HEK293 (cell line): Measurements from ENCODE around the gene SELENOS.

ENCODE experiments used
- CTCF ChIA-PET: fragments of 350-600 bp; formaldehyde crosslinking; extraction: SDS; loops from one replicate; lab custom pipeline; 2021; ENCODE audit warnings: antibody characterized with exemption; lab: Yijun Ruan, JAX
- POLR2A ChIA-PET: fragments of 300-600 bp; formaldehyde crosslinking; extraction: SDS; loops from one replicate; lab custom pipeline; 2020; ENCODE audit warnings: antibody characterized with exemption, inconsistent platforms; lab: Yijun Ruan, JAX
- H3K27ac ChIP-seq: fragments of 200-500 bp; sonication (Bioruptor generic); 2 replicates; pipeline ENCODE4 v1.5.1; 2014; ENCODE audit warnings: low read depth, low read length, control low read depth, inconsistent platforms; ENCODE audit errors: extremely low read depth
- H3K36me3 ChIP-seq, 2 experiments: fragments of 200-500 bp in 1 of 2; sonication (Bioruptor generic) in 1 of 2; 1 replicate in 1 of 2; 2 replicates in 1 of 2; pipeline ENCODE4 v1.5.1; 2014 to 2017; ENCODE audit warnings: inconsistent platforms in 2 of 2, low read length in 2 of 2; ENCODE audit not compliant: control insufficient read depth in 2 of 2, insufficient read depth in 1 of 2
- H3K4me1 ChIP-seq: fragments of 200-500 bp; sonication (Bioruptor generic); 2 replicates; pipeline ENCODE4 v1.5.1; 2014; ENCODE audit warnings: mild to moderate bottlenecking, low read length, inconsistent platforms; ENCODE audit not compliant: control insufficient read depth, insufficient read depth
- H3K4me3 ChIP-seq: 2 replicates; pipeline ENCODE4 v1.5.1; 2011; ENCODE audit warnings: low read depth, mild to moderate bottlenecking, control low read depth, low read length, moderate library complexity
- H3K9me3 ChIP-seq: fragments of 200-500 bp; sonication (Bioruptor generic); 2 replicates; pipeline ENCODE4 v1.5.1; 2014; ENCODE audit warnings: low read depth, low read length, inconsistent platforms; ENCODE audit not compliant: control insufficient read depth, insufficient read depth
- GLIS1 ChIP-seq: fragments of 450-650 bp; formaldehyde crosslinking; IDR thresholded peaks from 2 replicates; pipeline ENCODE4 v1.5.1; 2016; ENCODE audit warnings: missing biosample characterization, missing genetic modification characterization
- KLF9 ChIP-seq: fragments of 450-650 bp; formaldehyde crosslinking; IDR thresholded peaks from 2 replicates; pipeline ENCODE4 v1.5.1; 2016; ENCODE audit warnings: missing biosample characterization, missing genetic modification characterization, low read depth
- ZNF211 ChIP-seq: fragments of 450-650 bp; formaldehyde crosslinking; IDR thresholded peaks from 2 replicates; pipeline ENCODE4 v1.5.1; 2016; ENCODE audit warnings: low read depth, missing biosample characterization, missing genetic modification characterization
- ZNF221 ChIP-seq: fragments of 450-650 bp; formaldehyde crosslinking; IDR thresholded peaks from 2 replicates; pipeline ENCODE4 v1.5.1; 2017; ENCODE audit warnings: missing biosample characterization, missing genetic modification characterization, borderline replicate concordance
- ZNF26 ChIP-seq: fragments of 450-650 bp; formaldehyde crosslinking; IDR thresholded peaks from 2 replicates; pipeline ENCODE4 v1.5.1; 2016; ENCODE audit warnings: missing biosample characterization, missing genetic modification characterization
- ZNF324 ChIP-seq: fragments of 450-650 bp; formaldehyde crosslinking; IDR thresholded peaks from 2 replicates; pipeline ENCODE4 v1.5.1; 2016; ENCODE audit warnings: missing biosample characterization, missing genetic modification characterization
- ZNF394 ChIP-seq: fragments of 450-650 bp; formaldehyde crosslinking; IDR thresholded peaks from 2 replicates; pipeline ENCODE4 v1.5.1; 2016; ENCODE audit warnings: missing biosample characterization, missing genetic modification characterization, mild to moderate bottlenecking, moderate library complexity, borderline replicate concordance
- ZNF426 ChIP-seq: fragments of 450-650 bp; formaldehyde crosslinking; IDR thresholded peaks from 2 replicates; pipeline ENCODE4 v1.5.1; 2017; ENCODE audit warnings: missing biosample characterization, missing genetic modification characterization, mild to moderate bottlenecking, inconsistent platforms, moderate library complexity
- ZNF596 ChIP-seq: fragments of 450-650 bp; IDR thresholded peaks from 2 replicates; pipeline ENCODE4 v1.5.0; 2018; ENCODE audit warnings: missing biosample characterization, mild to moderate bottlenecking, missing genetic modification characterization, moderate library complexity
- ZNF747 ChIP-seq: fragments of 450-650 bp; formaldehyde crosslinking; IDR thresholded peaks from 2 replicates; pipeline ENCODE4 v1.5.1; 2016; ENCODE audit warnings: missing biosample characterization, missing genetic modification characterization
- ZNF768 ChIP-seq: fragments of 450-650 bp; formaldehyde crosslinking; IDR thresholded peaks from 2 replicates; pipeline ENCODE4 v1.5.1; 2018; ENCODE audit warnings: missing biosample characterization, mild to moderate bottlenecking, missing genetic modification characterization
- ZNF776 ChIP-seq: fragments of 450-650 bp; formaldehyde crosslinking; IDR thresholded peaks from 2 replicates; pipeline ENCODE4 v1.5.0; 2017; ENCODE audit warnings: missing biosample characterization, missing genetic modification characterization, borderline replicate concordance
- TF ChIP-seq, protein P1 (sequence below): fragments of 450-650 bp; formaldehyde crosslinking; conservative IDR thresholded peaks from 2 replicates; pipeline ENCODE4 v1.5.1; 2016; ENCODE audit warnings: low read depth, missing biosample characterization, missing genetic modification characterization
- TF ChIP-seq, protein P2 (sequence below): fragments of 450-650 bp; formaldehyde crosslinking; IDR thresholded peaks from 2 replicates; pipeline ENCODE4 v1.5.1; 2016; ENCODE audit warnings: missing biosample characterization, missing genetic modification characterization
- TF ChIP-seq, protein P3 (sequence below): fragments of 450-650 bp; formaldehyde crosslinking; conservative IDR thresholded peaks from 2 replicates; pipeline ENCODE4 v1.5.1; 2016; ENCODE audit warnings: low read depth, missing biosample characterization, missing genetic modification characterization

SELENOS gene

DNA sequence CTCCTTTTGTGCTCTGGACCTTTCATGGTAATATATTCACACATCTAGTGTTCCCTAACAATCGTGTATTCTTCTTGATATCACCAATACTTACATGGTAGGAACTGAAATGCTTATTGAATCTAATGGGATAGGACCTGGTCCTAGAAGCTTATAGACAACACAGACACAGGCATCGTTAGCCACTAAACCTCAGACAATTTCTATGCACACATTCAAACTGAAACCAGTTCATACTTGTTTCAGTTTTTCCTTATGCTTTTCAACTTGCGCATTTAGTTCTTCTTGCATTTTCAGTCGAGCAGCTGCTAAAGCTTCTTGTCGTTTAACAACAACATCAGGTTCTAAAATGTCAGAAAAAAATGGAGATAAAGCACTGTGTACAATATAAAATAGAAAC lies 2.3 kb downstream of the SELENOS start (continued):
- TF ChIP-seq, protein P1, sequence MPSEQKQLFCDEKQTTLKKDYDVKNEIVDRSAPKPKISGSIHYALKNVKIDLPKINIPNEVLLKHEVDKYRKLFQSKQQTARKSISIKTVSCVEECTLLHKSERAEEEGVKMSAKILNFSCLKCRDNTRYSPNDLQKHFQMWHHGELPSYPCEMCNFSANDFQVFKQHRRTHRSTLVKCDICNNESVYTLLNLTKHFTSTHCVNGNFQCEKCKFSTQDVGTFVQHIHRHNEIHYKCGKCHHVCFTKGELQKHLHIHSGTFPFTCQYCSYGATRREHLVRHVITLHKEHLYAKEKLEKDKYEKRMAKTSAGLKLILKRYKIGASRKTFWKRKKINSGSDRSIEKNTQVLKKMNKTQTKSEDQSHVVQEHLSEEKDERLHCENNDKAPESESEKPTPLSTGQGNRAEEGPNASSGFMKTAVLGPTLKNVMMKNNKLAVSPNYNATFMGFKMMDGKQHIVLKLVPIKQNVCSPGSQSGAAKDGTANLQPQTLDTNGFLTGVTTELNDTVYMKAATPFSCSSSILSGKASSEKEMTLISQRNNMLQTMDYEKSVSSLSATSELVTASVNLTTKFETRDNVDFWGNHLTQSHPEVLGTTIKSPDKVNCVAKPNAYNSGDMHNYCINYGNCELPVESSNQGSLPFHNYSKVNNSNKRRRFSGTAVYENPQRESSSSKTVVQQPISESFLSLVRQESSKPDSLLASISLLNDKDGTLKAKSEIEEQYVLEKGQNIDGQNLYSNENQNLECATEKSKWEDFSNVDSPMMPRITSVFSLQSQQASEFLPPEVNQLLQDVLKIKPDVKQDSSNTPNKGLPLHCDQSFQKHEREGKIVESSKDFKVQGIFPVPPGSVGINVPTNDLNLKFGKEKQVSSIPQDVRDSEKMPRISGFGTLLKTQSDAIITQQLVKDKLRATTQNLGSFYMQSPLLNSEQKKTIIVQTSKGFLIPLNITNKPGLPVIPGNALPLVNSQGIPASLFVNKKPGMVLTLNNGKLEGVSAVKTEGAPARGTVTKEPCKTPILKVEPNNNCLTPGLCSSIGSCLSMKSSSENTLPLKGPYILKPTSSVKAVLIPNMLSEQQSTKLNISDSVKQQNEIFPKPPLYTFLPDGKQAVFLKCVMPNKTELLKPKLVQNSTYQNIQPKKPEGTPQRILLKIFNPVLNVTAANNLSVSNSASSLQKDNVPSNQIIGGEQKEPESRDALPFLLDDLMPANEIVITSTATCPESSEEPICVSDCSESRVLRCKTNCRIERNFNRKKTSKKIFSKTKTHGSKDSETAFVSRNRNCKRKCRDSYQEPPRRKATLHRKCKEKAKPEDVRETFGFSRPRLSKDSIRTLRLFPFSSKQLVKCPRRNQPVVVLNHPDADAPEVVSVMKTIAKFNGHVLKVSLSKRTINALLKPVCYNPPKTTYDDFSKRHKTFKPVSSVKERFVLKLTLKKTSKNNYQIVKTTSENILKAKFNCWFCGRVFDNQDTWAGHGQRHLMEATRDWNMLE (tag by site-specific recombination): no peak
- TF ChIP-seq ZNF221 (tag by site-specific recombination): no peak

GRCh38 chr15:101273534-101273933 lies 3.8 kb downstream of the SELENOS start:
- no peaks in the 10 kb centered on the region for H3K9me3 ChIP-seq
- TF ChIP-seq ZNF26 (tag by site-specific recombination) (no peak), ZNF768 (no peak), KLF9 (tag by site-specific recombination) (no peak), ZNF324 (no peak), ZNF776 (tag by site-specific recombination) (no peak), ZNF426 (tag by site-specific recombination) (no peak), ZNF596 (tag by site-specific recombination) (no peak), ZNF211 (tag by site-specific recombination) (no peak), ZNF394 (tag by site-specific recombination) (no peak), ZNF747 (tag by site-specific recombination) (no peak), GLIS1 (tag by site-specific recombination) (no peak)
- TF ChIP-seq, protein P2, sequence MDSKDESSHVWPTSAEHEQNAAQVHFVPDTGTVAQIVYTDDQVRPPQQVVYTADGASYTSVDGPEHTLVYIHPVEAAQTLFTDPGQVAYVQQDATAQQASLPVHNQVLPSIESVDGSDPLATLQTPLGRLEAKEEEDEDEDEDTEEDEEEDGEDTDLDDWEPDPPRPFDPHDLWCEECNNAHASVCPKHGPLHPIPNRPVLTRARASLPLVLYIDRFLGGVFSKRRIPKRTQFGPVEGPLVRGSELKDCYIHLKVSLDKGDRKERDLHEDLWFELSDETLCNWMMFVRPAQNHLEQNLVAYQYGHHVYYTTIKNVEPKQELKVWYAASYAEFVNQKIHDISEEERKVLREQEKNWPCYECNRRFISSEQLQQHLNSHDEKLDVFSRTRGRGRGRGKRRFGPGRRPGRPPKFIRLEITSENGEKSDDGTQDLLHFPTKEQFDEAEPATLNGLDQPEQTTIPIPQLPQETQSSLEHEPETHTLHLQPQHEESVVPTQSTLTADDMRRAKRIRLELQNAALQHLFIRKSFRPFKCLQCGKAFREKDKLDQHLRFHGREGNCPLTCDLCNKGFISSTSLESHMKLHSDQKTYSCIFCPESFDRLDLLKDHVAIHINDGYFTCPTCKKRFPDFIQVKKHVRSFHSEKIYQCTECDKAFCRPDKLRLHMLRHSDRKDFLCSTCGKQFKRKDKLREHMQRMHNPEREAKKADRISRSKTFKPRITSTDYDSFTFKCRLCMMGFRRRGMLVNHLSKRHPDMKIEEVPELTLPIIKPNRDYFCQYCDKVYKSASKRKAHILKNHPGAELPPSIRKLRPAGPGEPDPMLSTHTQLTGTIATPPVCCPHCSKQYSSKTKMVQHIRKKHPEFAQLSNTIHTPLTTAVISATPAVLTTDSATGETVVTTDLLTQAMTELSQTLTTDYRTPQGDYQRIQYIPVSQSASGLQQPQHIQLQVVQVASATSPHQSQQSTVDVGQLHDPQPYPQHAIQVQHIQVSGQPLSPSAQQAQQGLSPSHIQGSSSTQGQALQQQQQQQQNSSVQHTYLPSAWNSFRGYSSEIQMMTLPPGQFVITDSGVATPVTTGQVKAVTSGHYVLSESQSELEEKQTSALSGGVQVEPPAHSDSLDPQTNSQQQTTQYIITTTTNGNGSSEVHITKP (tag by site-specific recombination): no peak
- TF ChIP-seq, protein P3, sequence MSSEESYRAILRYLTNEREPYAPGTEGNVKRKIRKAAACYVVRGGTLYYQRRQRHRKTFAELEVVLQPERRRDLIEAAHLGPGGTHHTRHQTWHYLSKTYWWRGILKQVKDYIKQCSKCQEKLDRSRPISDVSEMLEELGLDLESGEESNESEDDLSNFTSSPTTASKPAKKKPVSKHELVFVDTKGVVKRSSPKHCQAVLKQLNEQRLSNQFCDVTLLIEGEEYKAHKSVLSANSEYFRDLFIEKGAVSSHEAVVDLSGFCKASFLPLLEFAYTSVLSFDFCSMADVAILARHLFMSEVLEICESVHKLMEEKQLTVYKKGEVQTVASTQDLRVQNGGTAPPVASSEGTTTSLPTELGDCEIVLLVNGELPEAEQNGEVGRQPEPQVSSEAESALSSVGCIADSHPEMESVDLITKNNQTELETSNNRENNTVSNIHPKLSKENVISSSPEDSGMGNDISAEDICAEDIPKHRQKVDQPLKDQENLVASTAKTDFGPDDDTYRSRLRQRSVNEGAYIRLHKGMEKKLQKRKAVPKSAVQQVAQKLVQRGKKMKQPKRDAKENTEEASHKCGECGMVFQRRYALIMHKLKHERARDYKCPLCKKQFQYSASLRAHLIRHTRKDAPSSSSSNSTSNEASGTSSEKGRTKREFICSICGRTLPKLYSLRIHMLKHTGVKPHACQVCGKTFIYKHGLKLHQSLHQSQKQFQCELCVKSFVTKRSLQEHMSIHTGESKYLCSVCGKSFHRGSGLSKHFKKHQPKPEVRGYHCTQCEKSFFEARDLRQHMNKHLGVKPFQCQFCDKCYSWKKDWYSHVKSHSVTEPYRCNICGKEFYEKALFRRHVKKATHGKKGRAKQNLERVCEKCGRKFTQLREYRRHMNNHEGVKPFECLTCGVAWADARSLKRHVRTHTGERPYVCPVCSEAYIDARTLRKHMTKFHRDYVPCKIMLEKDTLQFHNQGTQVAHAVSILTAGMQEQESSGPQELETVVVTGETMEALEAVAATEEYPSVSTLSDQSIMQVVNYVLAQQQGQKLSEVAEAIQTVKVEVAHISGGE (tag by site-specific recombination): no peak
- TF ChIP-seq, all 188 proteins: peak for 0
- H3K27ac ChIP-seq: no peak overlapping the region
- no peaks in the 10 kb centered on the region for H3K4me1 ChIP-seq
- H3K36me3 ChIP-seq: peaks cover 57 to 68% of the 10 kb centered on the region in 2 experiments
- ChIA-PET CTCF (interaction anchor here (0.7 to 1.5 kb wide), 7 partner anchors 15 to 368 kb away, joined by 3 to 5 read pairs (median 3); no protein-coding TSS in a partner anchor), POLR2A (interaction anchor here (1.3 kb wide), 1 partner anchor 21 kb away, joined by 7 read pairs; the partner anchor contains the start of gene CHSY1)
- no peak overlapping the region for H3K4me3 ChIP-seq
